GM20000 (cell line): ENCODE data around the gene STX2.
A peak's percentile ranks its signal among the peaks of the same experiment; 100 is the strongest.
"Not testable (repeated sequence)": the region's sequence is repeated elsewhere in the genome, so short reads cannot be mapped to it uniquely, and the experiment has no call there.

Experiments used
- DNase-seq: peaks from one replicate; pipeline ENCODE4 v3.0.0; 2012; ENCODE audit warnings: low spot score
- TF ChIP-seq, protein P1 (sequence below): IDR thresholded peaks from 2 replicates; pipeline ENCODE4 v1.5.1; 2012; ENCODE audit warnings: mild to moderate bottlenecking, control low read depth; ENCODE audit errors: extremely low read depth, missing control alignments

STX2 gene

GRCh38 chr12:130838951-130839769 lies at the start of gene STX2:
Gene STX2 (minus strand): TSS chr12:130839250. CDS start chr12:130839099, 151 bp downstream.
- peak; percentile 98 for DNase-seq
- TF ChIP-seq, protein P1, sequence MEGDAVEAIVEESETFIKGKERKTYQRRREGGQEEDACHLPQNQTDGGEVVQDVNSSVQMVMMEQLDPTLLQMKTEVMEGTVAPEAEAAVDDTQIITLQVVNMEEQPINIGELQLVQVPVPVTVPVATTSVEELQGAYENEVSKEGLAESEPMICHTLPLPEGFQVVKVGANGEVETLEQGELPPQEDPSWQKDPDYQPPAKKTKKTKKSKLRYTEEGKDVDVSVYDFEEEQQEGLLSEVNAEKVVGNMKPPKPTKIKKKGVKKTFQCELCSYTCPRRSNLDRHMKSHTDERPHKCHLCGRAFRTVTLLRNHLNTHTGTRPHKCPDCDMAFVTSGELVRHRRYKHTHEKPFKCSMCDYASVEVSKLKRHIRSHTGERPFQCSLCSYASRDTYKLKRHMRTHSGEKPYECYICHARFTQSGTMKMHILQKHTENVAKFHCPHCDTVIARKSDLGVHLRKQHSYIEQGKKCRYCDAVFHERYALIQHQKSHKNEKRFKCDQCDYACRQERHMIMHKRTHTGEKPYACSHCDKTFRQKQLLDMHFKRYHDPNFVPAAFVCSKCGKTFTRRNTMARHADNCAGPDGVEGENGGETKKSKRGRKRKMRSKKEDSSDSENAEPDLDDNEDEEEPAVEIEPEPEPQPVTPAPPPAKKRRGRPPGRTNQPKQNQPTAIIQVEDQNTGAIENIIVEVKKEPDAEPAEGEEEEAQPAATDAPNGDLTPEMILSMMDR, result no peak

- not testable (repeated sequence) for DNase-seq
Measured at GRCh38 chr12:130887190-130887589, 48.1 kb upstream of the STX2 start.

DNA sequence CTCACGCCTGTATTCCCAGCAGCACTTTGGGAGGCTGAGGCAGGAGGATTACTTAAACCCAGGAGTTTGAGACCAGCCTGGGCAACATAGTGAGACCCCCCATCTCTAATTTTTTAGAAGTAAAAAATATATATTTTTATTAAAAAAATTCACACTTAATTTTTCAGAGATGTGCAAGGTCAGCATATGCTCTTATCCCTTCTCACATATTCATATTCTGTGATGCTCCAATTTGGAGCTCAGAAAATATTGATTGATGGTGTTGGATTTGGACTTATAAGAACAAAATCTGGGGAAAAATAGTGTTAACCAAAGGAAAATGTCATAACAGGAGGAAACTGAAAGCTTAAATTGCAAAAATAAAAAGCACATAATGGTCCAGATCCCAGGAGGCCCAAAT lies 42.5 kb upstream of the STX2 start:
- no peak for DNase-seq
- TF ChIP-seq, protein P1, result no peak

DNA sequence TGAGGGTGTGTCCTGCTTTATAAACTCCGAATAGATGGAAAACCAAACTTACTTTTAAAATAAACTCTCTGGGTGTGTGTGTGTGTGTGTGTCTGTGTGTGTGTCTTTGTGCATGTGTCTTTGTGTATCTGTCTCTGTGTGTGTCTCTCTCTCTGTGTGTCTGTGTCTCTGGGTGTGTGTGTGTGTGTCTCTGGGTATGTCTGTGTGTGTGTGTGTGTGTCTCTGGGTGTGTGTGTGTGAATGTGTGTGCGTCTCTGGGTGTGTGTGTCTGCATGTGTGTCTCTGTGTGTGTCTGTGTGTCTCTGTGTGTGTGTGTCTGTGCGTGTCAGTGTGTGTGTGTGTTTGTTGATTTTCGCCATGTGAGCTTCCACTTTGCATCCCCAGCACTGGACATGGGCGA lies 42.0 kb upstream of the STX2 start:
- TF ChIP-seq, protein P1, result no peak
- DNase-seq, result no peak

DNA sequence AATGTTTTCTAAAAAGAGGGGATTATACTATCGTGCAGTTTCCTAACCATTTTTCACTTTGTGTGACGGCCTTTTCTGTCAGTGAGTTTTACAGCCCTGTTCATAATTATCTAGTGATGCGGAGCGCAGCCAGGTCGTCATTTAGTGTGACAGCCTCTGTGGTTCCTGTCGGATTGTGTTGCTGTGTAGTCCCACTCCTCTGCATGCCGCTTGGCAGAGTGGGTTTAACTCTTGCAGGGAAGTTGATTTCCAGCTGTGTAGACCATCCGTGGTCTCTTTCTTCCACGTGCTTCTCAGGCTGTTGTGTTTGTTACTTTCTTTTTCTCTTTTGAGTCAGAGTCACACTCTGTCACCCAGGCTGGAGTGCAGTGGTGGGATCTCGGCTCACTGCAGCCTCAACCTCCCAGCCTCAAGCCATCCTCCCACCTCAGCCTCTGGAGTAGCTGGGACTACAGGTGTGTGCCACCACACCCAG lies 41.4 kb upstream of the STX2 start:
- DNase-seq, result peak; percentile 36
- TF ChIP-seq, protein P1, result no peak

DNA sequence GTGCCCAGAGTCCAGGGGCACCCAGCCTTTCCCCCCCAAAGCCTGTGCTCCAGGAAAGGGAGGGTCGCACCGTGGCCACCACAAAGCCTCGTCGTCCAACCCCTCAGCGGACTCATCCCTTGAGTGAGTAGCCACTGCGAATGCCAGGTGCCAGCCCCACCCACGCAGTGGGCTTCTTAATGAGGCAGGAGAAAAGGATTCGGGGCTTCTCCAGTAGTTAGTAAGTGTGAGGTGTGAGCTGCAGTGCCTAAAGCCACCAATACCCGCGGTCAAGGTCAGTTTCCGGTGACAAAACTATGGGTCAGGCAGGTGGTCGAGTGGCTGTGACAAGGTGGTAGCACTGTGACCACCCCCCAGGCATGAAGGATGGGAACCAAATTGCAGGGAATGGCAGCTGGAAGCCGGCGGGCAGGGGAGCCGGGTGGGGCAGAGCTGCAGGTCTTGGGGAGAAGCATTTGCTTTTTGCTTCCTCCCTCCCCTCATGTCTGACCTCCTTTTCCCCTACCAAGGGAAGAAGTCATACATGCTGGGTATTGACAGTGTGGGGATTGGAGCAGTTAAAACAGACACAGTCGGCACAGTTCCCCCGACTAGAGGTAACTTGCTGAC lies 40.8 kb upstream of the STX2 start:
- DNase-seq, result peak; percentile 25
- TF ChIP-seq, protein P1, result no peak

- TF ChIP-seq, protein P1, result no peak
- DNase-seq, result peak; percentile 76
Measured at GRCh38 chr12:130879212-130879686, 40.2 kb upstream of the STX2 start.
